ENCODE data around the gene GNPTG.

Gene GNPTG

GRCh38 chr16:1401758-1402154, 50.0 kb downstream of the GNPTG start:
- no peak for DNase-seq

- no peak for DNase-seq
Observed at GRCh38 chr16:1403036-1403435, 51.3 kb downstream of the GNPTG start.

- no peak for DNase-seq
Observed at GRCh38 chr16:1403733-1404132, 52.0 kb downstream of the GNPTG start.

- DNase-seq = no peak
Observed at GRCh38 chr16:1407753-1408152, 56.0 kb downstream of the GNPTG start.

- peak; percentile 45 for DNase-seq
Observed at GRCh38 chr16:1408171-1408837, 56.6 kb downstream of the GNPTG start.

- DNase-seq = no peak
Observed at GRCh38 chr16:1412847-1413246, 61.1 kb downstream of the GNPTG start.
